ENCODE results near the gene ADGRL4.
"Not testable (repeated sequence)": the region's sequence is repeated elsewhere in the genome, so short reads cannot be mapped to it uniquely, and the experiment has no call there.

ADGRL4 gene

GRCh38 chr1:78916986-78917385, 89.5 kb downstream of the ADGRL4 start:
- DNase-seq = no peak

- no peak for DNase-seq
Observed at GRCh38 chr1:78913950-78914349, 92.6 kb downstream of the ADGRL4 start.

- DNase-seq = no peak
Observed at GRCh38 chr1:78911956-78912880, 94.3 kb downstream of the ADGRL4 start.

- DNase-seq = no peak
Observed at GRCh38 chr1:78902641-78903040, 103.9 kb downstream of the ADGRL4 start.

- DNase-seq = no peak
Observed at GRCh38 chr1:78894811-78895210, 111.7 kb downstream of the ADGRL4 start.

- DNase-seq = peak; percentile 13
Observed at GRCh38 chr1:78892260-78892840, 114.2 kb downstream of the ADGRL4 start.

GRCh38 chr1:78887458-78887857, 119.1 kb downstream of the ADGRL4 start:
- DNase-seq = no peak

GRCh38 chr1:78884685-78885452, 121.7 kb downstream of the ADGRL4 start:
- DNase-seq = peak; percentile 33

- DNase-seq = peak; percentile 25
Observed at GRCh38 chr1:78880223-78880622, 126.3 kb downstream of the ADGRL4 start.

GRCh38 chr1:78875986-78876385, 130.5 kb downstream of the ADGRL4 start:
- not testable (repeated sequence) for DNase-seq

GRCh38 chr1:78872801-78873200, 133.7 kb downstream of the ADGRL4 start:
- peak; percentile 81 for DNase-seq

GRCh38 chr1:78871249-78871648, 135.3 kb downstream of the ADGRL4 start:
- no peak for DNase-seq

- DNase-seq = no peak
Observed at GRCh38 chr1:78869136-78869535, 137.4 kb downstream of the ADGRL4 start.

GRCh38 chr1:78864175-78864574, 142.4 kb downstream of the ADGRL4 start:
- DNase-seq = no peak

GRCh38 chr1:78856096-78856495, 150.4 kb downstream of the ADGRL4 start:
- no peak for DNase-seq

GRCh38 chr1:78855258-78855657, 151.3 kb downstream of the ADGRL4 start:
- no peak for DNase-seq

- DNase-seq = no peak
Observed at GRCh38 chr1:78854556-78854955, 152.0 kb downstream of the ADGRL4 start.

GRCh38 chr1:78843546-78843945, 163.0 kb downstream of the ADGRL4 start:
- peak; percentile 67 for DNase-seq

GRCh38 chr1:78843111-78843510, 163.4 kb downstream of the ADGRL4 start:
- DNase-seq = no peak

- DNase-seq = peak; percentile 93
Observed at GRCh38 chr1:78840453-78841271, 165.9 kb downstream of the ADGRL4 start.
